ENCODE data around the gene CD9. TPM values are rescaled to one million over a fixed set of nuclear protein-coding genes. Genes with fewer than 3 reads are reported as not detected.

Gene CD9
- total RNA-seq, 1 donor from 2014 or later: 241 TPM

- Histone ChIP-seq H3K4me3 (ENCODE audit: low read depth, low read length) (no peak overlapping the region), H3K36me3 (ENCODE audit: control insufficient read depth, insufficient read depth, low read length) (no peaks in the 10 kb centered on the region), H3K27me3 (ENCODE audit: control insufficient read depth, insufficient read depth, low read length) (no peaks in the 10 kb centered on the region)
- no peak for DNase-seq (ENCODE audit: low read depth)
- no peak for TF ChIP-seq CTCF (IDR thresholded peaks at IDR 0.05; ENCODE audit: insufficient read depth, low read length, poor library complexity, severe bottlenecking)
These were observed 22.0 kb downstream of the CD9 start for GRCh38 chr12:6222078-6222654.

- no peak for DNase-seq (ENCODE audit: low read depth)
- H3K4me3 ChIP-seq (ENCODE audit: low read depth, low read length): no peak overlapping the region
- no peaks in the 10 kb centered on the region for H3K27me3 ChIP-seq (ENCODE audit: control insufficient read depth, insufficient read depth, low read length)
- peaks cover 3% of the 10 kb centered on the region for H3K36me3 ChIP-seq (ENCODE audit: control insufficient read depth, insufficient read depth, low read length)
- TF ChIP-seq CTCF (IDR thresholded peaks at IDR 0.05; ENCODE audit: insufficient read depth, low read length, poor library complexity, severe bottlenecking): no peak
These were observed 23.3 kb downstream of the CD9 start for GRCh38 chr12:6223545-6223944.

GRCh38 chr12:6224550-6224949 is 24.4 kb downstream of the CD9 start:
- Histone ChIP-seq H3K4me3 (ENCODE audit: low read depth, low read length) (no peak overlapping the region), H3K27me3 (ENCODE audit: control insufficient read depth, insufficient read depth, low read length) (no peaks in the 10 kb centered on the region), H3K36me3 (ENCODE audit: control insufficient read depth, insufficient read depth, low read length) (peaks cover 3% of the 10 kb centered on the region)
- no peak for TF ChIP-seq CTCF (IDR thresholded peaks at IDR 0.05; ENCODE audit: insufficient read depth, low read length, poor library complexity, severe bottlenecking)
- DNase-seq (ENCODE audit: low read depth): no peak

- Histone ChIP-seq H3K27me3 (ENCODE audit: control insufficient read depth, insufficient read depth, low read length) (no peaks in the 10 kb centered on the region), H3K4me3 (ENCODE audit: low read depth, low read length) (no peak overlapping the region), H3K36me3 (ENCODE audit: control insufficient read depth, insufficient read depth, low read length) (peaks cover 3% of the 10 kb centered on the region)
- no peak for TF ChIP-seq CTCF (IDR thresholded peaks at IDR 0.05; ENCODE audit: insufficient read depth, low read length, poor library complexity, severe bottlenecking)
- DNase-seq (ENCODE audit: low read depth): no peak
These were observed 25.4 kb downstream of the CD9 start for GRCh38 chr12:6225630-6226001.

- Histone ChIP-seq H3K36me3 (ENCODE audit: control insufficient read depth, insufficient read depth, low read length) (peaks cover 3% of the 10 kb centered on the region), H3K27me3 (ENCODE audit: control insufficient read depth, insufficient read depth, low read length) (no peaks in the 10 kb centered on the region), H3K4me3 (ENCODE audit: low read depth, low read length) (no peak overlapping the region)
- no peak for TF ChIP-seq CTCF (IDR thresholded peaks at IDR 0.05; ENCODE audit: insufficient read depth, low read length, poor library complexity, severe bottlenecking)
- DNase-seq (ENCODE audit: low read depth): no peak
These were observed 25.9 kb downstream of the CD9 start for GRCh38 chr12:6226002-6226678.

GRCh38 chr12:6226679-6227051 is 26.5 kb downstream of the CD9 start:
- Histone ChIP-seq H3K4me3 (ENCODE audit: low read depth, low read length) (no peak overlapping the region), H3K36me3 (ENCODE audit: control insufficient read depth, insufficient read depth, low read length) (peaks cover 3% of the 10 kb centered on the region), H3K27me3 (ENCODE audit: control insufficient read depth, insufficient read depth, low read length) (no peaks in the 10 kb centered on the region)
- no peak for DNase-seq (ENCODE audit: low read depth)
- no peak for TF ChIP-seq CTCF (IDR thresholded peaks at IDR 0.05; ENCODE audit: insufficient read depth, low read length, poor library complexity, severe bottlenecking)
